HL-60 (cell line): Measurements from ENCODE around the gene HOXB5.

ENCODE experiments used
- DNase-seq, 2 experiments: peaks; one replicate each; pipeline ENCODE4 v3.0.0-alpha.2; 2010 to 2020; ENCODE audit warnings: low read depth in 1 of 2, low spot score in 1 of 2
- H3K27ac ChIP-seq: fragments of 250-450 bp; sonication (Bioruptor Pico); replicated peaks from 2 replicates; pipeline ENCODE4 v1.5.1; 2020; ENCODE audit warnings: mild to moderate bottlenecking, moderate library complexity
- H3K27me3 ChIP-seq: fragments of 250-450 bp; sonication (Bioruptor Pico); 2 replicates; pipeline ENCODE4 v1.5.1; 2021; ENCODE audit warnings: mild to moderate bottlenecking, moderate library complexity; ENCODE audit not compliant: insufficient read depth, poor library complexity, severe bottlenecking
- H3K4me3 ChIP-seq: replicated peaks from 2 replicates; pipeline ENCODE4 v1.5.1; 2011; ENCODE audit warnings: mild to moderate bottlenecking, control low read depth, low read length; ENCODE audit not compliant: insufficient read depth
- CTCF ChIP-seq: IDR thresholded peaks from one replicate; pipeline ENCODE4 v1.5.1; 2011; ENCODE audit warnings: low read length, control low read depth, inconsistent platforms; ENCODE audit not compliant: insufficient read depth
- GABPA ChIP-seq: IDR thresholded peaks from 2 replicates; pipeline ENCODE4 v1.6.1; 2012; ENCODE audit warnings: low read depth
- POLR2AphosphoS5 ChIP-seq: IDR thresholded peaks from 2 replicates; pipeline ENCODE4 v1.6.1; 2012; ENCODE audit warnings: low read depth
- REST ChIP-seq: IDR thresholded peaks from 2 replicates; pipeline ENCODE4 v1.6.1; 2012; ENCODE audit warnings: low read depth; ENCODE audit not compliant: insufficient replicate concordance
- SPI1 ChIP-seq: IDR thresholded peaks from 2 replicates; pipeline ENCODE4 v1.6.1; 2012; ENCODE audit warnings: low read depth, mild to moderate bottlenecking, borderline replicate concordance

The HOXB5 gene

GRCh38 chr17:48558831-48559121, 34.8 kb downstream of the HOXB5 start:
- TF ChIP-seq REST = no peak
- TF ChIP-seq GABPA = no peak
- no peak for TF ChIP-seq POLR2AphosphoS5
- no peak for TF ChIP-seq CTCF
- TF ChIP-seq SPI1 = no peak
- no peak overlapping the region for H3K4me3 ChIP-seq
- H3K27ac ChIP-seq = no peak overlapping the region
- no peak for DNase-seq
- H3K27me3 ChIP-seq = peaks cover 41% of the 10 kb centered on the region

- peaks cover 42% of the 10 kb centered on the region for H3K27me3 ChIP-seq
- DNase-seq = no peak
- H3K4me3 ChIP-seq = no peak overlapping the region
- TF ChIP-seq SPI1 (no peak), POLR2AphosphoS5 (no peak), CTCF (no peak), GABPA (no peak), REST (no peak)
- no peak overlapping the region for H3K27ac ChIP-seq
Measured at GRCh38 chr17:48558057-48558830, 35.3 kb downstream of the HOXB5 start.

- no peak overlapping the region for H3K27ac ChIP-seq
- TF ChIP-seq SPI1 (no peak), POLR2AphosphoS5 (no peak)
- DNase-seq = no peak
- H3K27me3 ChIP-seq = peaks cover 42% of the 10 kb centered on the region
- no peak overlapping the region for H3K4me3 ChIP-seq
Measured at GRCh38 chr17:48556576-48557401, 36.8 kb downstream of the HOXB5 start.

GRCh38 chr17:48556229-48556575, 37.4 kb downstream of the HOXB5 start:
- DNase-seq = no peak
- no peak overlapping the region for H3K4me3 ChIP-seq
- TF ChIP-seq POLR2AphosphoS5 = no peak
- no peak for TF ChIP-seq REST
- no peak for TF ChIP-seq CTCF
- no peak for TF ChIP-seq SPI1
- no peak for TF ChIP-seq GABPA
- peaks cover 39% of the 10 kb centered on the region for H3K27me3 ChIP-seq
- H3K27ac ChIP-seq = no peak overlapping the region
